CD4-positive, CD25-positive, alpha-beta regulatory T cell (primary cell): ENCODE results near the gene KCTD7. TPM values are rescaled to one million over a fixed set of nuclear protein-coding genes. Genes with fewer than 3 reads are reported as not detected.
"Not testable (repeated sequence)": the region's sequence is repeated elsewhere in the genome, so short reads cannot be mapped to it uniquely, and the experiment has no call there.

Source experiments
- ATAC-seq, 2 donors: fragments of 150-1000 bp; cut with Tn5 transposase; one replicate each; pipeline ENCODE4 v1.10.0; 2021; ENCODE audit warnings: low read depth in 2 of 2, moderate number of reproducible peaks in 2 of 2, moderate library complexity in 1 of 2
- DNase-seq, 3 donors: peaks; one replicate each; pipeline versions ENCODE4 v3.0.0 to v3.0.0-alpha.2; 2012 to 2022; ENCODE audit warnings: mixed read lengths in 1 of 3
- H3K27ac ChIP-seq: one replicate; pipeline ENCODE4 v1.7.0; 2013; ENCODE audit warnings: mild to moderate bottlenecking, low read length; ENCODE audit not compliant: insufficient read depth, poor library complexity, severe bottlenecking
- H3K27me3 ChIP-seq: one replicate; pipeline ENCODE4 v1.7.0; 2013; ENCODE audit warnings: low read length; ENCODE audit not compliant: control insufficient read depth, insufficient read depth
- H3K36me3 ChIP-seq: one replicate; pipeline ENCODE4 v1.7.0; 2013; ENCODE audit warnings: mild to moderate bottlenecking, low read length, moderate library complexity; ENCODE audit not compliant: control insufficient read depth, insufficient read depth
- H3K4me1 ChIP-seq: 2 replicates; pipeline ENCODE4 v1.7.0; 2013; ENCODE audit warnings: mild to moderate bottlenecking, low read length; ENCODE audit not compliant: insufficient read depth, control insufficient read depth, poor library complexity, severe bottlenecking
- H3K4me3 ChIP-seq: one replicate; pipeline ENCODE4 v1.7.0; 2013; ENCODE audit warnings: low read depth, mild to moderate bottlenecking, low read length, moderate library complexity
- H3K9me3 ChIP-seq, 2 experiments: 1 replicate in 1 of 2; 2 replicates in 1 of 2; pipeline ENCODE4 v1.7.0; 2013; ENCODE audit warnings: low read length in 2 of 2, mild to moderate bottlenecking in 1 of 2, moderate library complexity in 1 of 2; ENCODE audit not compliant: control insufficient read depth in 2 of 2
- H3K27ac Mint-ChIP-seq, 3 donors: one replicate each; pipeline ENCODE4 v1.8.0; 2020 to 2022; ENCODE audit warnings: mild to moderate bottlenecking in 3 of 3, mixed read lengths in 3 of 3, moderate library complexity in 2 of 3
- H3K27me3 Mint-ChIP-seq: one replicate; pipeline ENCODE4 v1.8.0; 2022; ENCODE audit warnings: mild to moderate bottlenecking, mixed read lengths
- H3K36me3 Mint-ChIP-seq: one replicate; pipeline ENCODE4 v1.8.0; 2020; ENCODE audit warnings: mixed read lengths
- H3K4me1 Mint-ChIP-seq, 4 donors: one replicate each; pipeline ENCODE4 v1.8.0; 2020 to 2022; ENCODE audit warnings: mixed read lengths in 4 of 4, mild to moderate bottlenecking in 1 of 4
- H3K4me3 Mint-ChIP-seq, 4 donors: one replicate each; pipeline ENCODE4 v1.8.0; 2020 to 2022; ENCODE audit warnings: mild to moderate bottlenecking in 4 of 4, mixed read lengths in 4 of 4, moderate library complexity in 3 of 4
- H3K9me3 Mint-ChIP-seq, 7 donors: one replicate each; pipeline ENCODE4 v1.8.0; 2020 to 2022; ENCODE audit warnings: mixed read lengths in 7 of 7, mild to moderate bottlenecking in 3 of 7, moderate library complexity in 2 of 7
- polyA plus RNA-seq, 4 donors: library from polyadenylated mRNA; unstranded; fragments of 300-500 nt; fragmentation: Illumina TruSeq; gene quantifications; one replicate each; pipeline ENCODE4 v1.2.3, GENCODE V29; 2021
- total RNA-seq: library from RNA; stranded (reverse); gene quantifications from one replicate; pipeline ENCODE4 v1.2.3, GENCODE V29; 2022

Gene KCTD7
- total and polyA plus RNA-seq, 5 donors from 2014 or later: 13.9 to 36.0 (median 17.5) TPM

GRCh38 chr7:66604198-66604597 lies 24.5 kb upstream of the KCTD7 start:
- ATAC-seq: no peak
- Mint-ChIP-seq H3K9me3 (no peaks in the 10 kb centered on the region), H3K27ac (no peak overlapping the region), H3K4me3 (no peak overlapping the region), H3K36me3 (no peaks in the 10 kb centered on the region), H3K4me1 (no peaks in the 10 kb centered on the region), H3K27me3 (no peaks in the 10 kb centered on the region)
- DNase-seq: no peak
- H3K4me1 ChIP-seq: no peaks in the 10 kb centered on the region
- no peaks in the 10 kb centered on the region for H3K9me3 ChIP-seq
- no peaks in the 10 kb centered on the region for H3K36me3 ChIP-seq
- H3K4me3 ChIP-seq: no peak overlapping the region
- no peaks in the 10 kb centered on the region for H3K27me3 ChIP-seq
- H3K27ac ChIP-seq: no peak overlapping the region

GRCh38 chr7:66606540-66607291 lies 22.0 kb upstream of the KCTD7 start:
- not testable (repeated sequence) for H3K4me1 ChIP-seq, H3K27ac Mint-ChIP-seq, H3K27me3 ChIP-seq, ATAC-seq, H3K36me3 ChIP-seq, H3K36me3 Mint-ChIP-seq, DNase-seq, H3K27me3 Mint-ChIP-seq, H3K4me3 ChIP-seq, H3K9me3 Mint-ChIP-seq, H3K4me3 Mint-ChIP-seq, H3K27ac ChIP-seq, H3K9me3 ChIP-seq, H3K4me1 Mint-ChIP-seq

GRCh38 chr7:66609176-66609575 lies 19.5 kb upstream of the KCTD7 start:
- Histone ChIP-seq H3K27ac (no peak overlapping the region), H3K4me3 (no peak overlapping the region), H3K27me3 (no peaks in the 10 kb centered on the region), H3K9me3 (no peaks in the 10 kb centered on the region), H3K4me1 (no peaks in the 10 kb centered on the region), H3K36me3 (no peaks in the 10 kb centered on the region)
- no peak overlapping the region for H3K27ac Mint-ChIP-seq
- peaks cover 0 to 2% (median 0%) of the 10 kb centered on the region in 4 donors for H3K4me1 Mint-ChIP-seq
- H3K9me3 Mint-ChIP-seq: no peaks in the 10 kb centered on the region
- DNase-seq (no peak), ATAC-seq (no peak)
- H3K36me3 Mint-ChIP-seq: no peaks in the 10 kb centered on the region
- H3K4me3 Mint-ChIP-seq: no peak overlapping the region
- no peaks in the 10 kb centered on the region for H3K27me3 Mint-ChIP-seq

GRCh38 chr7:66614596-66614995 lies 14.1 kb upstream of the KCTD7 start:
- not testable (repeated sequence) for H3K4me3 Mint-ChIP-seq, ATAC-seq, DNase-seq, H3K4me1 Mint-ChIP-seq, H3K27me3 Mint-ChIP-seq, H3K4me3 ChIP-seq, H3K9me3 Mint-ChIP-seq, H3K4me1 ChIP-seq, H3K9me3 ChIP-seq, H3K27ac Mint-ChIP-seq, H3K36me3 Mint-ChIP-seq, H3K36me3 ChIP-seq, H3K27ac ChIP-seq, H3K27me3 ChIP-seq

- H3K4me1 ChIP-seq: no peaks in the 10 kb centered on the region
- Mint-ChIP-seq H3K27ac (no peak overlapping the region), H3K9me3 (no peaks in the 10 kb centered on the region), H3K4me1 (peaks cover 0 to 2% (median 0%) of the 10 kb centered on the region in 4 donors), H3K36me3 (no peaks in the 10 kb centered on the region), H3K27me3 (peaks cover 4% of the 10 kb centered on the region), H3K4me3 (no peak overlapping the region)
- H3K4me3 ChIP-seq: no peak overlapping the region
- H3K27me3 ChIP-seq: no peaks in the 10 kb centered on the region
- no peaks in the 10 kb centered on the region for H3K9me3 ChIP-seq
- DNase-seq (no peak), ATAC-seq (no peak)
- H3K36me3 ChIP-seq: no peaks in the 10 kb centered on the region
- no peak overlapping the region for H3K27ac ChIP-seq
These were observed 13.0 kb upstream of the KCTD7 start for GRCh38 chr7:66615699-66616098.

- no peak overlapping the region for H3K27ac ChIP-seq
- Mint-ChIP-seq H3K27me3 (peaks cover 9% of the 10 kb centered on the region), H3K36me3 (no peaks in the 10 kb centered on the region), H3K4me3 (no peak overlapping the region), H3K9me3 (no peaks in the 10 kb centered on the region), H3K27ac (no peak overlapping the region), H3K4me1 (peaks cover 0 to 2% (median 0%) of the 10 kb centered on the region in 4 donors)
- no peak overlapping the region for H3K4me3 ChIP-seq
- H3K4me1 ChIP-seq: no peaks in the 10 kb centered on the region
- ATAC-seq: no peak
- H3K9me3 ChIP-seq: no peaks in the 10 kb centered on the region
- no peak for DNase-seq
- no peaks in the 10 kb centered on the region for H3K36me3 ChIP-seq
- no peaks in the 10 kb centered on the region for H3K27me3 ChIP-seq
These were observed 11.4 kb upstream of the KCTD7 start for GRCh38 chr7:66617295-66617694.

- not testable (repeated sequence) for DNase-seq, H3K27ac ChIP-seq, ATAC-seq, H3K4me3 ChIP-seq, H3K9me3 ChIP-seq, H3K4me1 ChIP-seq, H3K36me3 Mint-ChIP-seq, H3K9me3 Mint-ChIP-seq, H3K36me3 ChIP-seq, H3K4me3 Mint-ChIP-seq, H3K4me1 Mint-ChIP-seq, H3K27ac Mint-ChIP-seq, H3K27me3 ChIP-seq
- H3K27me3 Mint-ChIP-seq: peaks cover 16% of the 10 kb centered on the region
These were observed 9.2 kb upstream of the KCTD7 start for GRCh38 chr7:66619341-66619948.
